B cell (primary cell): ENCODE results near the gene PLCB1. TPM values are rescaled to one million over a fixed set of nuclear protein-coding genes. Genes with fewer than 3 reads are reported as not detected.
"Not testable (repeated sequence)": the region's sequence is repeated elsewhere in the genome, so short reads cannot be mapped to it uniquely, and the experiment has no call there.

Experiments used
- ATAC-seq: fragments of 200-7000 bp; cut with Tn5 transposase; one replicate; pipeline ENCODE4 v1.10.0; 2021; ENCODE audit warnings: low read depth, mild to moderate bottlenecking, moderate number of reproducible peaks, moderate library complexity
- CTCF ChIA-PET: fragments of 350-600 bp; sonication (Branson Sonifier 250); formaldehyde crosslinking; loops from one replicate; lab custom pipeline; 2021; ENCODE audit warnings: antibody characterized with exemption, inconsistent platforms; lab: Charles Lee
- POLR2A ChIA-PET: fragments of 350-600 bp; sonication (Branson Sonifier 250); formaldehyde crosslinking; loops from one replicate; lab custom pipeline; 2021; ENCODE audit warnings: antibody characterized with exemption; lab: Charles Lee
- DNase-seq: peaks from one replicate; pipeline ENCODE4 v3.0.0; 2013
- H2AFZ ChIP-seq: 2 replicates; pipeline ENCODE4 v1.6.1; 2012; ENCODE audit warnings: mild to moderate bottlenecking, low read depth, low read length; ENCODE audit not compliant: insufficient read depth, poor library complexity, severe bottlenecking
- H3K27ac ChIP-seq, 2 donors: 1 replicate in 1 of 2; 2 replicates in 1 of 2; pipeline ENCODE4 v1.5.1; 2012 to 2013; ENCODE audit warnings: low read length in 2 of 2, mild to moderate bottlenecking in 2 of 2, moderate library complexity in 1 of 2
- H3K27me3 ChIP-seq, 4 experiments: fragments of 200-600 bp in 1 of 4; sonication (generic) in 1 of 4; replicated peaks in 1 of 4; 1 replicate in 2 of 4; 2 replicates in 2 of 4; pipeline versions ENCODE4 v1.6.1 to v1.7.0; 2013 to 2016; ENCODE audit warnings: low read length in 3 of 4, mild to moderate bottlenecking in 2 of 4, mixed read lengths in 1 of 4, moderate library complexity in 1 of 4; ENCODE audit not compliant: insufficient read depth in 4 of 4, control insufficient read depth in 3 of 4; ENCODE audit errors: control extremely low read depth in 1 of 4
- H3K36me3 ChIP-seq, 2 experiments: replicated peaks in 1 of 2; 1 replicate in 1 of 2; 2 replicates in 1 of 2; pipeline versions ENCODE4 v1.6.1 to v1.7.1; 2013; ENCODE audit warnings: low read length in 1 of 2; ENCODE audit not compliant: insufficient read depth in 2 of 2, control insufficient read depth in 1 of 2; ENCODE audit errors: control extremely low read depth in 1 of 2, extremely low read depth in 1 of 2
- H3K4me1 ChIP-seq, 2 donors: fragments of 200-600 bp in 1 of 2; sonication (generic) in 1 of 2; 1 replicate in 1 of 2; 2 replicates in 1 of 2; pipeline versions ENCODE4 v1.5.1 to v1.6.1; 2013 to 2017; ENCODE audit warnings: low read length in 2 of 2; ENCODE audit not compliant: control insufficient read depth in 2 of 2, insufficient read depth in 2 of 2
- H3K4me2 ChIP-seq: replicated peaks from 2 replicates; pipeline ENCODE3; 2012; ENCODE audit warnings: mild to moderate bottlenecking, low read depth, low read length; ENCODE audit not compliant: poor library complexity, severe bottlenecking
- H3K4me3 ChIP-seq, 5 experiments: fragments of 200-600 bp in 1 of 5; sonication (generic) in 1 of 5; 1 replicate in 3 of 5; 2 replicates in 2 of 5; pipeline versions ENCODE4 v1.5.1 to v1.7.0; 2011 to 2016; ENCODE audit warnings: low read length in 4 of 5, mild to moderate bottlenecking in 4 of 5, low read depth in 2 of 5, control low read depth in 1 of 5, moderate library complexity in 1 of 5; ENCODE audit not compliant: insufficient read depth in 1 of 5; ENCODE audit errors: control extremely low read depth in 1 of 5, extremely low read depth in 1 of 5
- H3K79me2 ChIP-seq: fragments of 200-600 bp; sonication (generic); one replicate; pipeline ENCODE4 v1.6.0; 2016; ENCODE audit warnings: low read length; ENCODE audit not compliant: control insufficient read depth, insufficient read depth
- H3K9ac ChIP-seq: fragments of 200-600 bp; sonication (generic); 2 replicates; pipeline ENCODE4 v1.6.1; 2017; ENCODE audit warnings: mild to moderate bottlenecking, low read length, moderate library complexity
- H3K9me3 ChIP-seq, 3 donors: one replicate each; pipeline versions ENCODE4 v1.6.1 to v1.7.1; 2013; ENCODE audit warnings: low read length in 2 of 3; ENCODE audit not compliant: control insufficient read depth in 2 of 3, insufficient read depth in 1 of 3; ENCODE audit errors: control extremely low read depth in 1 of 3
- H4K20me1 ChIP-seq: 2 replicates; pipeline ENCODE4 v1.6.0; 2012; ENCODE audit warnings: mild to moderate bottlenecking, low read length; ENCODE audit not compliant: insufficient read depth, control insufficient read depth, poor library complexity, severe bottlenecking
- H3K27ac Mint-ChIP-seq: one replicate; pipeline ENCODE4 v1.8.0; 2021; ENCODE audit warnings: mixed read lengths
- H3K27me3 Mint-ChIP-seq: one replicate; pipeline ENCODE4 v1.8.0; 2021; ENCODE audit warnings: mixed read lengths
- H3K4me1 Mint-ChIP-seq: one replicate; pipeline ENCODE4 v1.8.0; 2021; ENCODE audit warnings: mixed read lengths
- H3K4me3 Mint-ChIP-seq: one replicate; pipeline ENCODE4 v1.8.0; 2021; ENCODE audit warnings: mixed read lengths
- H3K9me3 Mint-ChIP-seq: one replicate; pipeline ENCODE4 v1.8.0; 2022; ENCODE audit warnings: mixed read lengths; ENCODE audit not compliant: insufficient read depth
- CTCF ChIP-seq: fragments of 200-600 bp; IDR thresholded peaks from one replicate; pipeline ENCODE4 v1.8.0; 2022; ENCODE audit warnings: antibody characterized with exemption, mild to moderate bottlenecking
- EZH2 ChIP-seq: IDR thresholded peaks from 2 replicates; pipeline ENCODE4 v1.6.1; 2012; ENCODE audit warnings: borderline replicate concordance, low read depth, mild to moderate bottlenecking, moderate library complexity, low read length; ENCODE audit not compliant: insufficient read depth, poor library complexity, severe bottlenecking
- WGBS: methylation state at CpG from one replicate; pipeline ENCODE4 v1.1.5; 2013; ENCODE audit warnings: missing lambda C conversion rate; ENCODE audit not compliant: insufficient coverage; 5-methylcytosine and 5-hydroxymethylcytosine counted together
- intact Hi-C: fragments of 100-400 bp; cut with micrococcal nuclease; formaldehyde crosslinking; loops from one replicate; pipeline ENCODE4 v1.10.0; 2022
- polyA plus RNA-seq: library from polyadenylated mRNA; depleted of rRNA; stranded (reverse); fragments of >200 nt; gene quantifications from 2 replicates; pipeline ENCODE4 v1.2.3, GENCODE V29; 2012
- total RNA-seq, 2 donors: library from RNA; stranded (reverse); fragments of 120-200 nt in 1 of 2; gene quantifications; 1 replicate in 1 of 2; 2 replicates in 1 of 2; pipeline versions ENCODE4 v1.2.3 to v1.2.4, GENCODE V29; 2013 to 2022

PLCB1 gene
- total and polyA plus RNA-seq, 2 donors (not counting 1 experiment from before 2014, with no cell fraction given): 0.18 to 0.47 TPM

GRCh38 chr20:8642247-8642646 lies 510.2 kb downstream of the PLCB1 start:
- Histone ChIP-seq H3K36me3 (no peaks in the 10 kb centered on the region), H3K4me1 (no peaks in the 10 kb centered on the region), H3K79me2 (no peaks in the 10 kb centered on the region), H3K27me3 (no peaks in the 10 kb centered on the region), H4K20me1 (no peaks in the 10 kb centered on the region), H3K4me3 (no peak overlapping the region), H3K27ac (no peak overlapping the region), H3K9ac (no peak overlapping the region), H2AFZ (no peak overlapping the region), H3K4me2 (no peak overlapping the region), H3K9me3 (no peaks in the 10 kb centered on the region)
- no CpG with 5 or more reads among the region's 1 CpG for WGBS
- no peak overlapping the region for H3K27ac Mint-ChIP-seq
- H3K4me1 Mint-ChIP-seq: no peaks in the 10 kb centered on the region
- POLR2A ChIA-PET: no interaction called here
- H3K9me3 Mint-ChIP-seq: no peaks in the 10 kb centered on the region
- no peak for ATAC-seq
- no peak for DNase-seq
- CTCF ChIA-PET: no interaction called here
- TF ChIP-seq CTCF (no peak), EZH2 (no peak)
- H3K27me3 Mint-ChIP-seq: no peaks in the 10 kb centered on the region
- intact Hi-C loops: no loop called here
- no peak overlapping the region for H3K4me3 Mint-ChIP-seq

GRCh38 chr20:8644468-8644867 lies 512.4 kb downstream of the PLCB1 start:
- CTCF ChIA-PET, H3K9ac ChIP-seq, H3K36me3 ChIP-seq, H3K27me3 ChIP-seq, H3K4me1 Mint-ChIP-seq, H3K4me1 ChIP-seq, intact Hi-C loops, H3K27ac ChIP-seq, H3K9me3 Mint-ChIP-seq, H3K27me3 Mint-ChIP-seq, H3K4me3 Mint-ChIP-seq, H3K79me2 ChIP-seq, DNase-seq, POLR2A ChIA-PET, ATAC-seq, H3K4me3 ChIP-seq, H3K9me3 ChIP-seq, H2AFZ ChIP-seq, H3K27ac Mint-ChIP-seq, H3K4me2 ChIP-seq, H4K20me1 ChIP-seq: not testable (repeated sequence)
- no CpG with 5 or more reads among the region's 30 CpGs for WGBS
